Limb (tissue), 2 donors: ENCODE data around the gene GSG1L.

ENCODE experiments used
- DNase-seq, 2 donors: peaks; one replicate each; pipeline ENCODE4 v3.0.0-alpha.2; 2016; ENCODE audit errors: extremely low spot score in 2 of 2

GSG1L gene

DNA sequence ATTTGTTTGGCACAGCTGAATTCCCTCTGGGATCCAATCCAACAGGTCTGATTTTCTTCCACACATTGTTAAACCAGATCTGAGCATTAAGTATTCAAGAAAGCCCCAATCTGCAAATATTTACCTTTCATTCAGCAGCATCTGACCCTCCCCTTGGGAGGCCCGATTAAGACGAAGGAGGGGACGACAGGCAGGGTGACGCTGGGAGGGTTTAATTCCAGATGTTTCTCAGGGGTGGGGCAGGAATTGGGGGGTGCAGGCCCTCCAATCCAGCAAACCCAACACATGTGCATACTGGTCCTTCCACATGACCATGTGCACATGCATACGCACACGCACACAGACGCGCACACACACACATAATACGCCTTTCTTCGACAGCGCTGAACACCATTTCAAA lies 240.5 kb downstream of the GSG1L start:
- peak in 1 of 2 donors; percentile 29 for DNase-seq

DNA sequence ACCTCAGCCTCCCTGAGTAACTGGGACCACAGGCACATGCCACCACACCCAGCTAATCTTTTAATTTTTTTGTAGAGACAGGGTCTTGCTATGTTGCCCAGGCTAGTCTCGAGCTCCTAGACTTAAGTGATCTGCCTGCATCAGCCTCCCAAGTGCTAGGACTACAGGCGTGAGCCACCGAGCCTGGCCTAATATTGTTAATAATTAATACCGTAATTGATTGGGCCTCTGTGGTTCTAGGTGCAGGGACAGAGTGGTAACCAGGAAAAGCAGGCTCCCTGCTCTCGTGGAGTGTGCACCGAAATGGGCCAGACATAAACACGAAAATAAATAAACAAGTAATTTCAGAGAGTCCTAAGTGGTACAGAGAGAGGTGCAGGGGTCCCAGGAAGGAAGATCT lies 241.0 kb downstream of the GSG1L start:
- DNase-seq = no peak

- peak in 1 of 2 donors; percentile 7 for DNase-seq
Measured at GRCh38 chr16:27820646-27821345, 242.7 kb downstream of the GSG1L start.

GRCh38 chr16:27819881-27820610 lies 243.5 kb downstream of the GSG1L start:
- peak in 1 of 2 donors; percentile 11 for DNase-seq

DNA sequence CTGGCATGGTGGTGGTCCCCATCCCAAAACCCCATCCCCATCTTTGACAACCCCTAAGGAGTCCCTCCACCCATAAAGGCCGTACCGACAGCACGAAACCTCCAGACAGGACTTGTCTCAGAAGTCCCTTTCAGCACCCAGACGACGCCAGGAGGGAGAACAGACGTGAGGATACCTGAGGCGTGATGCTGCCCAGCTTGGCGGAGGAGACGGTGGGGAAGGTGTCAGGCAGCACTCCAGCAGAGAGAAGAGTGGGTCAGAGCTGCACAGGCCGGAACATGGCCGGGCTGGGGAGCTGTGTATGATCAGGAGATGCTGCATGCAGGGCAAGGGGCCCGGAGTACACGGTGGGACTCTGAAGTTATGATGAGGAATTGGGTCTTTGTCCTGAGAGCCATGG lies 244.2 kb downstream of the GSG1L start:
- DNase-seq = peak in 1 of 2 donors; percentile 20

- no peak for DNase-seq
Measured at GRCh38 chr16:27818246-27818645, 245.3 kb downstream of the GSG1L start.

- peak in 1 of 2 donors; percentile 4 for DNase-seq
Measured at GRCh38 chr16:27817038-27817437, 246.5 kb downstream of the GSG1L start.

GRCh38 chr16:27816561-27816960 lies 247.0 kb downstream of the GSG1L start:
- peak in 1 of 2 donors; percentile 18 for DNase-seq

DNA sequence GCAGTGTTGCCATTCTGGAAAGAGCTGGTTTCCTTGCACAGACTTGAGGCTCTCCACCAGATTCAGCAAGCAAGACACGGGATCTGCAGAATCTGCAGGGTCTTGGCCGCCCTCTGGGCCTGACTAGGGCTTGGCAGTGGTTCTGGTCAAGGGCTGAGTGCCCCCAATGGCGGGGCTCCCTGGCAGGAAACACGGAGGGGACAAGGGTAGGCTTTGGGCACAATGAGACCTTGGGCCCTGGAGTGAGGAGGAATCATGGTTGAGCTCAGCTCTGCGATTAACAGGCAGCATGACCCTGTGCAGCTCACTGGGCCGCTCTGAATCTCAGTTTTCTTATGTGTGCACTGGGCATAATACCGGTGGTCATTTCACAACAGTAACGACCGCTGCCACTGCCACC lies 249.9 kb downstream of the GSG1L start:
- no peak for DNase-seq

GRCh38 chr16:27811881-27812280 lies 251.6 kb downstream of the GSG1L start:
- DNase-seq = peak in 1 of 2 donors; percentile 17

- no peak for DNase-seq
Measured at GRCh38 chr16:27806986-27807385, 256.5 kb downstream of the GSG1L start.

- DNase-seq = no peak
Measured at GRCh38 chr16:27806388-27806787, 257.1 kb downstream of the GSG1L start.

GRCh38 chr16:27805828-27806351 lies 257.6 kb downstream of the GSG1L start:
- no peak for DNase-seq

DNA sequence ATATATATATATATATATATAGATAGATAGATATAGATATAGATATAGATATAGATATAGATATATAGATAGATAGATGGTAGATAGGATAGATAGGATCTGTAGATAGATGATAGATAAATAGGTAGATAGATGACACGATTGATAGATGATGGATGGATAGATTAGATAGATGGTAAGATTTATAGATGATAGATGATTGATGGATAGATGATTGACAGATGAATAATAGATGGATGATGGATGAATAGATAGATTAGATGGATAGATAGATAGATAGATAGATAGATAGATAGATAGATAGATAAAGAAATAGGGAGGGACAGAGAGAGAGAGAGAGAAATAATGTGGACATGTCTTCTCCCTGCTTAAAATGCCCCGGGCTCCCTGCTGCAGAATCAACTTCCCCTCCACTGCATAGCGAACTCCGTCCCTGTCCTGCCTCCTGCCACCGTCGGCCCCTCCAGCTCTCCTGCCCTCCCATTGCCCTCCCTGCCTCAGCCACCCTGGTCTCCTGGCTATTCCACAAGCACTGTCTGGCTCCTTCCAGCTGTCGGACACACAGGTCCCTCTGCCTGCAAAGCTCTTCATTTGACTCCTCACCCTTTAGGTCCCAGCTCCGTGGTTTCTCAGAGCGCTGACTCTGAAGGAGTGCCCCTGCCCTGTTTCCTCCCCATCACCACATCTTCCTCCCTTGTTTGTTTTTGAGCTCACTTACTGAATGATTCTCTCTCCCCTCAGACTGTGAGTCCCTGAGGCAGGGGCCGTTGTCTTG lies 259.6 kb downstream of the GSG1L start:
- no peak for DNase-seq

DNA sequence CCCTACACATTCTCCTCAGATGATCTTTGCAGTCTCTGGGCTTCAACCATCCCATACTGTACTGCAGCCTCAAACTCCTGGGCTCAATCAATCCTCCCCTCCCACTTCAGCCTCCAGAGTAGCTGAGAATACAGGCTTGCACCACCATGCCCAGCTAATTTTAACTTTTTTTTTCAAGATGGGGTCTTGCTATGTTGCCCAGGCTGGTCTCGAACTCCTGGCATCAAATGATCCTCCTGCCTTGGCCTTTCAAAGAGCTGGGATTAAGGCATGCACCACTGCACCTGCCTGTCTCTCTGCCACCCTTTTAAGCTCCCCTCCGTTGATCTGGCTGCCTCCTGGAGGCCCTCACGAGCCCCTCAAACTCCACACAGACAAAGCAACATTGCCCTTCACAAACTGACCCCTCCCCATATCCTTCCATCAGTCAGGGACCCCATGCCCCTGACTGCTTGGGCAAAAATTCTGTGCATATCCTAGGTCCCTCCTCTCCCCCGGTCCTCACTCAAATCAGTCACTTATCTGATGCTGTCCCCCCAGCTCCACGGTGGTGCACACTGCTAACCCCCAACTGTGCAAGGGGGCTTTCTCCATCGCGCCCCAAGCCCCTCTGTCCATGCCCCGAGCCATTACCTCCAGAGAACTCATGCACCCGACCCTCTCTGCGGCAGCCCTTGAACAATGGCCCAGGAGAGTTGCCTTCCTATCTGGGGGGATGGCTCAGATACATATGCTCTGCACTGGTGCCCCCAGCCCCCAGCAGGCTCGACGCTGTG lies 260.7 kb downstream of the GSG1L start:
- no peak for DNase-seq

- DNase-seq = no peak
Measured at GRCh38 chr16:27801289-27801945, 262.1 kb downstream of the GSG1L start.

DNA sequence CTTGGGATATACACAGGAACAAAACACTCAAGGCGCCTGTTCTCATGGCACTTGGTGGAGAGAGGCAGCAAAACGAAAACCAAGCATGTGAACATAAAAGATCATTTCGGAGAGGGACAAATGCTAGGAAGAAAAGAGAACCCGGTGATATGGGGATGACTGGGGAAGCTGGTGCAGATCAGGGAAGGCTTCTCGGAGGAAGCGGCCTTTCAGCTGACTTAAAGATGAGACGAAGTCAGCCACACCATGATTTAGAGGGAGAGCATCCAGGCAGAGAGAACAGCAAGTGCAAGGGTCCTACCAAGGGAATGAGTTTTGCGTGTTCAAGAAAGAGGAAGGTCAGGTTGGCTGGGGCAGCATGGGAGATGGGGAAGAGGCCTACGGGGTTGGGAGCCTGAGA lies 262.7 kb downstream of the GSG1L start:
- no peak for DNase-seq

DNA sequence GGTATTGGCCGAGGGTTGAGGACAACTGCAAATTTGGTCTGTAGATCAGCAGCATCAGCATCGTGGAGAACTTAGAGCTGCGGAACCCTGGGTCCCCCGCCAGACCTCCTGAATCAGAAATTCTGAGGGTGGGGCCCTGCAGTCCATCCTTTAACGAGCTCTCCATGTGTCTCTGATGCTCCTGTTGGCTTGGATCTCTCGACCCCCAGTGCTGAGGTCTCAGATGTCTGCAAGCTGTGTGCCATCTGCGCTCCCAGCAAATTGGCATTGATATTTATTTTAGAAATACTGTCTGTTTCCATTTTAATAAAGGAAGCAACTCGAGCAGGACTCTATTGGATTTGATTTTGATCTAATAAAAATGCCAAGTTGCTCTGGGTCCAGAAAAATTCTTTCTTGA lies 263.6 kb downstream of the GSG1L start:
- DNase-seq = no peak

- no peak for DNase-seq
Measured at GRCh38 chr16:27798241-27798640, 265.3 kb downstream of the GSG1L start.

DNA sequence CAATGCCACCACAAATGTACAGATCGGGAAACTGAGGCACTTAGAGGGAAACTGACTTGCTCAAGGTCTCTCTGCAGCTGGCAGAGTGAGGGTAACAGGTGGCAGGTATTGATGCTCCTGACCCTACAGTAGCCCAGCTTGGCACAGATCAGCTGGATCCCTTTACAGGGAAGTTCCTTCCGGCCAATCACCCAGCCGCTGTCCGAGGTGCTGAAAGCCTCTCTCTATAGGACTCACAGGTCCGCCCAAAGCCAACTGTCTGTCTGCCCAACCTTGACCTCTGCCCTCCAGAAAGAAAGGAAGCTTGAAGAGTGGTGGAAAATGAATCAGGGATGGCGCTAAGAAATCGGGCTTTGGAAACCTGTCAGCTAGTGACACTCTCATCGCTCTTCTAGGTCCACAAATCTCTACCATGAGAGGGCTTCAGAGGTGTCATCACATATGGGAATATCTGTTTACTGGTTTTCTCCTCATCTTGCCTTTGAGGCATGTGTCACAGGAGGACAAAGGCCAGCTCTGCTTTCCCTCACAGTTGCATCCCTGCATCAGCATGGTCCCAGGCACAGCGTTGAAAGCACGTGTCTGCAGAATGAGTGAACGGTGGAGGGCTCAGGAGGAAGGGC lies 267.4 kb downstream of the GSG1L start:
- DNase-seq = peak; percentile 52 to 70
